ENCODE results near the gene GLMP.

The GLMP gene

GRCh38 chr1:156249593-156249992 is 45.9 kb downstream of the GLMP start:
- DNase-seq (ENCODE audit: low read depth, low spot score) = no peak

DNA sequence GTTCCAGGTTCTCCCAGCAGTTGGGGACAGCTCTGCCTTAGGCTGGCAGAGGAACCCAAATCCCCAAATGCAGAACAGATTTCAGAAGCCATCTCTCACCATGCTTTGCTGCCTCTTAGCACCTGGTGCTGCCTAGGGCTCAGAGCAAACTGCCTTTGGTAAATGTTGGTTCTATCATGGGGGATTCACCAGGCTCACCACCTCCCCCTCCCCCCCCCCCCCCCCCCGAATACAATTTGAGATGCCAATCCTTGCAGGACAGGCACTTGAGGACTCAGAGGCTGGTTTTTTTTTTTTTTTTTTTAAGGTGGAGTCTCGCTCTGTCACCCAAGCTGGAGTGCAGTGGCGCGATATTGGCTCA is 47.2 kb downstream of the GLMP start:
- no peak for DNase-seq (ENCODE audit: low read depth, low spot score)

- no peak for DNase-seq (ENCODE audit: low read depth, low spot score)
Measured at GRCh38 chr1:156247460-156248322, 47.8 kb downstream of the GLMP start, which contains the start of gene PAQR6. PAQR6 (minus strand) TSS chr1:156248056; CDS start chr1:156246731, 1,325 bp downstream.

DNA sequence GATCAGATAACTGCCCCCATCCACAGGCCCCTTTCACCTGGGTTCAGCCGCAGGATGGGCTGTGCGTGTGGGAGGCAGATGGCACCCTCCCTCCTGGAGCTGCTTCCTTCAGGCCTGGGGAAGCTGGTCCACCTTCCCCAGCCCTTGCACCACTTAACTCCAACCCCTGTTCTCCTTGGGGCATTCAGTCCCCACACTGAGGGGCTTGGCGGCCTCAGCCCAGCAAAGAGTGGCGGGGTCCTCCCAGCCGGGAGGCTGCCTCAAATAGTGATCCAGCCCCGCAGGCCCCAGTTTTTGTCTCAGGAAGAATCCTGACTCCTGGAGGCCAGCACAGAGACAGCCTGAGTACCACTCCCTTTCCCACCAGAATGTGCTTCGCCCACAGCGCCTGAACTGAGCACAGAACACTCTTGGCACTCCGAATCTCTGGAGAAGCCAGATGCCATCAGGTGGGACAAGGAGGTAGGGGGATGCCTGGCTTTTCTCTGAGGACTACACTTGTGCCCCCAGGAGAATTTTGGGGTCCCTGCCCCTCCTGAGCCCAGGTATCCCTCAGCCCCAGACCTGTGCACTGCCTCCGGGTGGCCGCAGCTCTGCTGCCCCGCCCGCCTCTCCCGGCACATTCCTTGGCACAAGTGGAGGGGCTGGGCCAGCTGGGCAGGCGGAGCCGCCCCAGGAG is 48.6 kb downstream of the GLMP start:
- DNase-seq (ENCODE audit: low read depth, low spot score) = no peak

GRCh38 chr1:156246241-156246780 is 49.2 kb downstream of the GLMP start:
- no peak for DNase-seq (ENCODE audit: low read depth, low spot score)

GRCh38 chr1:156245451-156246232 is 49.8 kb downstream of the GLMP start:
- no peak for DNase-seq (ENCODE audit: low read depth, low spot score)

GRCh38 chr1:156244712-156245111 is 50.8 kb downstream of the GLMP start:
- no peak for DNase-seq (ENCODE audit: low read depth, low spot score)

DNA sequence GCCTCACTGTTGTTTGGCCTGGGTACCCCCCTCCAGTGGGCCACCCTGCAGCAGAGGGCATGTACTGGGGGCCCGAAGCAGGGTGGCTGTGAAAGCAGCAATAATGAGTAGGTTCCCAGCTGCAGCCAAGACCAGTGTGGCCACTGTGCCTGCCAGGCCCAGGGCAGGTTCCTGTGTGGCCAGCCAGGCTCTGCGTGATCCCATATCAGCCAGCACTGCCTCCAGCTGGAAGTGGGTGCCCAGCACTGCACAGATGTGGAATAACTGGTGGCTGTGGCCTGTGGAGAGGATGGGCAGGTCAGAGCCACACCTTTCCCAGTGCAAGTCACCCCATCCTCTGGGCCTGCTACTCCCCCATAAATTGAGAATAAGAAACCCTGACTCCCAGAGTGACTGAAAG is 51.4 kb downstream of the GLMP start:
- no peak for DNase-seq (ENCODE audit: low read depth, low spot score)

GRCh38 chr1:156242738-156243137 is 52.7 kb downstream of the GLMP start:
- no peak for DNase-seq (ENCODE audit: low read depth, low spot score)

Measured in brain pericyte (primary cell).